HG02798 (cell line): ENCODE results near the gene MVB12A.

ENCODE experiments used
- ATAC-seq: cut with Tn5 transposase; IDR thresholded peaks from one replicate; pipeline ENCODE4 v1.9.1; 2021; ENCODE audit warnings: mild to moderate bottlenecking; ENCODE audit not compliant: unreplicated experiment, poor library complexity

Gene MVB12A

GRCh38 chr19:17419621-17420474 is at the start of gene MVB12A:
Gene MVB12A (plus strand): TSS chr19:17420047. CDS start chr19:17420136, 89 bp downstream.
- ATAC-seq, result peak; percentile 96

- ATAC-seq, result no peak
These were observed 42.8 kb upstream of the MVB12A start, which contains the start of gene PLVAP for GRCh38 chr19:17376935-17377600. Gene PLVAP (minus strand): TSS chr19:17377342. CDS start chr19:17377288, 54 bp downstream.

GRCh38 chr19:17378271-17378670 is 41.6 kb upstream of the MVB12A start:
- ATAC-seq, result no peak

- ATAC-seq, result no peak
These were observed 40.6 kb upstream of the MVB12A start for GRCh38 chr19:17379221-17379631.

GRCh38 chr19:17380426-17381138 is 39.3 kb upstream of the MVB12A start:
- no peak for ATAC-seq

- ATAC-seq, result no peak
These were observed 33.8 kb upstream of the MVB12A start for GRCh38 chr19:17385878-17386611.

GRCh38 chr19:17389288-17389687 is 30.6 kb upstream of the MVB12A start:
- no peak for ATAC-seq

- no peak for ATAC-seq
These were observed 29.7 kb upstream of the MVB12A start for GRCh38 chr19:17389957-17390664.

GRCh38 chr19:17390665-17391370 is 29.0 kb upstream of the MVB12A start:
- peak; percentile 95 for ATAC-seq

- ATAC-seq, result no peak
These were observed 28.3 kb upstream of the MVB12A start for GRCh38 chr19:17391371-17392151.

- ATAC-seq, result no peak
These were observed 26.8 kb upstream of the MVB12A start for GRCh38 chr19:17393002-17393401.

GRCh38 chr19:17393914-17394313 is 25.9 kb upstream of the MVB12A start, which contains the start of gene CCDC194:
Gene CCDC194 (minus strand): TSS chr19:17394196. CDS start chr19:17394158, 38 bp downstream.
- no peak for ATAC-seq

GRCh38 chr19:17394891-17395415 is 24.9 kb upstream of the MVB12A start:
- no peak for ATAC-seq

GRCh38 chr19:17398902-17399527 is 20.8 kb upstream of the MVB12A start:
- no peak for ATAC-seq

GRCh38 chr19:17401628-17402027 is 18.2 kb upstream of the MVB12A start:
- no peak for ATAC-seq

GRCh38 chr19:17402982-17403855 is 16.6 kb upstream of the MVB12A start:
- no peak for ATAC-seq
